K562 (cell line): ENCODE measurements around the gene SPHK2. TPM values are rescaled to one million over a fixed set of nuclear protein-coding genes. Genes with fewer than 3 reads are reported as not detected.

ENCODE experiments used
- ARID3B ChIP-seq: fragments of 250-450 bp; sonication (Bioruptor Pico); IDR thresholded peaks from 2 replicates; pipeline ENCODE4 v1.4.0; 2020; ENCODE audit warnings: borderline replicate concordance
- BHLHE40 ChIP-seq: IDR thresholded peaks from 2 replicates; pipeline ENCODE4 v1.6.1; 2011; ENCODE audit warnings: low read length, improper control_type of control experiment
- CREB1 ChIP-seq, 2 experiments: sonication (generic) in 1 of 2; formaldehyde crosslinking in 1 of 2; IDR thresholded peaks; 2 replicates each; pipeline versions ENCODE4 v1.6.1 to v1.8.0; 2012 to 2022; ENCODE audit warnings: inconsistent platforms in 1 of 2, mild to moderate bottlenecking in 1 of 2, missing genetic modification reagents in 1 of 2, moderate library complexity in 1 of 2
- CTCF ChIP-seq, 3 experiments: IDR thresholded peaks in 2 of 3; conservative IDR thresholded peaks in 1 of 3; 2 replicates each; pipeline ENCODE4 v1.5.1; 2011 to 2012; ENCODE audit warnings: low read length in 3 of 3, mild to moderate bottlenecking in 3 of 3, control low read depth in 2 of 3, improper control_type of control experiment in 1 of 3, inconsistent platforms in 1 of 3, low read depth in 1 of 3, mixed read lengths in 1 of 3, moderate library complexity in 1 of 3; ENCODE audit not compliant: insufficient read depth in 2 of 3
- DNMT1 ChIP-seq: fragments of 450-650 bp; IDR thresholded peaks from 2 replicates; pipeline ENCODE4 v1.6.1; 2016; ENCODE audit warnings: antibody characterized with exemption, mild to moderate bottlenecking
- ETV1 ChIP-seq: fragments of 450-650 bp; conservative IDR thresholded peaks from 2 replicates; pipeline ENCODE4 v1.6.1; 2016; ENCODE audit warnings: missing genetic modification characterization, control low read depth, low read depth, missing compliant biosample characterization
- FOSL1 ChIP-seq: fragments of 200-800 bp; sonication (Bioruptor generic); conservative IDR thresholded peaks from 2 replicates; pipeline ENCODE4 v1.6.1; 2016; ENCODE audit warnings: missing genetic modification characterization, missing compliant biosample characterization
- MAZ ChIP-seq, 2 experiments: fragments of 450-650 bp in 1 of 2; sonication (generic) in 1 of 2; formaldehyde crosslinking; IDR thresholded peaks in 1 of 2; conservative IDR thresholded peaks in 1 of 2; 2 replicates each; pipeline versions ENCODE4 v1.4.0 to v1.5.0; 2020; ENCODE audit warnings: mild to moderate bottlenecking in 1 of 2, missing genetic modification reagents in 1 of 2
- MBD2 ChIP-seq: sonication (generic); IDR thresholded peaks from 2 replicates; pipeline ENCODE4 v1.6.1; 2016; ENCODE audit warnings: low read depth, borderline replicate concordance
- MCM7 ChIP-seq, 2 experiments: fragments of 450-650 bp; IDR thresholded peaks; 2 replicates each; pipeline ENCODE4 v1.6.1; 2016 to 2018
- NONO ChIP-seq, 2 experiments: fragments of 200-400 bp in 1 of 2; fragments of 450-650 bp in 1 of 2; formaldehyde crosslinking in 1 of 2; IDR thresholded peaks; 2 replicates each; pipeline ENCODE4 v1.6.1; 2017; ENCODE audit warnings: low read depth in 2 of 2, mild to moderate bottlenecking in 2 of 2, moderate library complexity in 2 of 2, low read length in 1 of 2
- POLR2B ChIP-seq: fragments of 450-650 bp; IDR thresholded peaks from 2 replicates; pipeline ENCODE4 v1.6.1; 2018; ENCODE audit warnings: low read depth; ENCODE audit not compliant: partially characterized antibody
- SIN3B ChIP-seq: fragments of 450-650 bp; IDR thresholded peaks from 2 replicates; pipeline ENCODE4 v1.6.1; 2017; ENCODE audit warnings: low read depth, mild to moderate bottlenecking, moderate library complexity
- SMAD4 ChIP-seq: fragments of 250-450 bp; sonication (Bioruptor Pico); conservative IDR thresholded peaks from 2 replicates; pipeline ENCODE4 v1.8.0; 2021; ENCODE audit warnings: inconsistent platforms, mild to moderate bottlenecking, moderate library complexity
- TBP ChIP-seq: optimal IDR thresholded peaks from 2 replicates; pipeline ENCODE3; 2011; ENCODE audit warnings: low read depth, low read length, improper control_type of control experiment
- THRA ChIP-seq: fragments of 450-650 bp; IDR thresholded peaks from 2 replicates; pipeline ENCODE4 v1.6.1; 2017; ENCODE audit warnings: mild to moderate bottlenecking, moderate library complexity
- TOE1 ChIP-seq, 2 experiments: fragments of 450-650 bp in 1 of 2; sonication (generic) in 1 of 2; formaldehyde crosslinking in 1 of 2; IDR thresholded peaks; 2 replicates each; pipeline versions ENCODE4 v1.7.1 to v1.8.0; 2016 to 2022; ENCODE audit warnings: borderline replicate concordance in 2 of 2, mild to moderate bottlenecking in 2 of 2, antibody characterized with exemption in 1 of 2, inconsistent platforms in 1 of 2, low read depth in 1 of 2, missing genetic modification reagents in 1 of 2, moderate library complexity in 1 of 2
- TRIM25 ChIP-seq: fragments of 450-650 bp; IDR thresholded peaks from 2 replicates; pipeline ENCODE4 v1.7.0; 2016; ENCODE audit warnings: borderline replicate concordance
- ZNF184 ChIP-seq: sonication (generic); formaldehyde crosslinking; IDR thresholded peaks from 2 replicates; pipeline ENCODE4 v1.5.0; 2020; ENCODE audit warnings: missing genetic modification reagents
- ZNF354B ChIP-seq: fragments of 250-450 bp; sonication (Bioruptor Pico); IDR thresholded peaks from 2 replicates; pipeline ENCODE4 v1.4.0; 2020
- ZNF778 ChIP-seq: fragments of 450-650 bp; formaldehyde crosslinking; IDR thresholded peaks from 2 replicates; pipeline ENCODE4 v1.4.0; 2020; ENCODE audit warnings: mild to moderate bottlenecking, moderate library complexity
- polyA plus RNA-seq, 8 experiments: library from polyadenylated mRNA; depleted of rRNA in 4 of 8; stranded (reverse) in 5 of 8; unstranded in 3 of 8; fragments of >200 nt; fragmentation: Nextera tagmentation in 2 of 8; fragmentation: Illumina TruSeq in 1 of 8; extraction: Ambion mirVana in 2 of 8; extraction: Trizol in 1 of 8; gene quantifications; 2 replicates each; pipeline versions ENCODE4 v1.2.1 to v1.2.3, GENCODE V29; 2011 to 2014; ENCODE audit warnings: inconsistent platforms in 1 of 8, missing spikeins in 1 of 8
- total RNA-seq, 7 experiments: library from RNA; depleted of rRNA in 6 of 7; stranded (reverse); fragments of >200 nt in 6 of 7; fragmentation: Illumina TruSeq in 2 of 7; extraction: Trizol in 2 of 7; gene quantifications; 2 replicates each; pipeline versions ENCODE4 v1.2.1 to v1.2.3, GENCODE V29; 2011 to 2021; ENCODE audit warnings: low replicate concordance in 1 of 7

The SPHK2 gene
- total and polyA plus RNA-seq, 9 of the 15 experiments (the other 6 are each of a cell fraction or from before 2014, with no cell fraction given) = 0.10 to 15.2 (median 2.9) TPM

GRCh38 chr19:48635263-48635965 lies 16.1 kb downstream of the SPHK2 start (continued):
- TF ChIP-seq SIN3B (peak; percentile 54), NONO (IDR thresholded peaks at IDR 0.05; ENCODE audit: low read depth in 2 of 2, low read length in 1 of 2) (peak in 1 of 2 experiments; percentile 75; a peak in 1 of 4 replicates), SMAD4 (CRISPR knock-in tag) (peak; percentile 31; the same call in 1 of the 2 replicates), CREB1 (IDR thresholded peaks at IDR 0.05) (no peak), CREB1 (CRISPR knock-in tag; IDR thresholded peaks at IDR 0.05) (no peak), POLR2B (peak; percentile 62), ARID3B (CRISPR knock-in tag) (no peak), ETV1 (no peak), TRIM25 (no peak), MCM7 (IDR thresholded peaks at IDR 0.05) (no peak), ZNF354B (CRISPR knock-in tag) (no peak), TOE1 (IDR thresholded peaks at IDR 0.05; ENCODE audit: borderline replicate concordance) (no peak), TOE1 (CRISPR knock-in tag; IDR thresholded peaks at IDR 0.05; ENCODE audit: borderline replicate concordance, low read depth) (no peak), ZNF184 (CRISPR knock-in tag) (no peak), ZNF778 (CRISPR knock-in tag) (no peak), FOSL1 (tag) (no peak; the same call in 1 of the 2 replicates), DNMT1 (no peak), THRA (no peak), BHLHE40 (no peak), CTCF (IDR thresholded peaks at IDR 0.05 in 2 of 3, conservative IDR thresholded peaks at IDR 0.05 in 1 of 3; ENCODE audit: insufficient read depth in 2 of 3, low read depth in 1 of 3, low read length in 3 of 3) (0 out of 6 replicates have a peak, but pooled peaks of 1 of the 3 experiments have one; percentile 7), MAZ (CRISPR knock-in tag; conservative IDR thresholded peaks at IDR 0.05 in 1 of 2, IDR thresholded peaks at IDR 0.05 in 1 of 2) (peak; percentile 51 to 66; a peak in 3 of 4 replicates), MBD2 (no peak), TBP (peak; percentile 72)
